ENCODE data around the gene SOBP.

GRCh38 chr6:107585815-107586435 is 96.0 kb downstream of the SOBP start:
- TF ChIP-seq TP53 (CRISPR knock-in tag; IDR thresholded peaks at IDR 0.05): no peak
- TF ChIP-seq, protein P1, sequence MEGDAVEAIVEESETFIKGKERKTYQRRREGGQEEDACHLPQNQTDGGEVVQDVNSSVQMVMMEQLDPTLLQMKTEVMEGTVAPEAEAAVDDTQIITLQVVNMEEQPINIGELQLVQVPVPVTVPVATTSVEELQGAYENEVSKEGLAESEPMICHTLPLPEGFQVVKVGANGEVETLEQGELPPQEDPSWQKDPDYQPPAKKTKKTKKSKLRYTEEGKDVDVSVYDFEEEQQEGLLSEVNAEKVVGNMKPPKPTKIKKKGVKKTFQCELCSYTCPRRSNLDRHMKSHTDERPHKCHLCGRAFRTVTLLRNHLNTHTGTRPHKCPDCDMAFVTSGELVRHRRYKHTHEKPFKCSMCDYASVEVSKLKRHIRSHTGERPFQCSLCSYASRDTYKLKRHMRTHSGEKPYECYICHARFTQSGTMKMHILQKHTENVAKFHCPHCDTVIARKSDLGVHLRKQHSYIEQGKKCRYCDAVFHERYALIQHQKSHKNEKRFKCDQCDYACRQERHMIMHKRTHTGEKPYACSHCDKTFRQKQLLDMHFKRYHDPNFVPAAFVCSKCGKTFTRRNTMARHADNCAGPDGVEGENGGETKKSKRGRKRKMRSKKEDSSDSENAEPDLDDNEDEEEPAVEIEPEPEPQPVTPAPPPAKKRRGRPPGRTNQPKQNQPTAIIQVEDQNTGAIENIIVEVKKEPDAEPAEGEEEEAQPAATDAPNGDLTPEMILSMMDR (IDR thresholded peaks at IDR 0.05): no peak
- no peak for TF ChIP-seq FOXJ3 (CRISPR knock-in tag; IDR thresholded peaks at IDR 0.05; ENCODE audit: borderline replicate concordance)
- TF ChIP-seq ZNF138 (CRISPR knock-in tag; conservative IDR thresholded peaks at IDR 0.05): no peak
- TF ChIP-seq ATF3 (CRISPR knock-in tag; conservative IDR thresholded peaks at IDR 0.05): no peak
- TF ChIP-seq MLX (CRISPR knock-in tag; IDR thresholded peaks at IDR 0.05): no peak
- no peak for TF ChIP-seq HMGA2 (CRISPR knock-in tag; IDR thresholded peaks at IDR 0.05)

Data from WTC11 (cell line).